Thyroid gland (tissue), 4 donors: ENCODE data around the gene SH3BP1. TPM values are rescaled to one million over a fixed set of nuclear protein-coding genes. Genes with fewer than 3 reads are reported as not detected.
A peak's percentile ranks its signal among the peaks of the same experiment; 100 is the strongest.

Experiments
- DNase-seq, 2 donors: peaks; one replicate each; pipeline ENCODE4 v3.0.0-alpha.2; 2019
- H3K27ac ChIP-seq, 3 donors: fragments of 200-600 bp; sonication (generic); 1 replicate in 2 of 3; 2 replicates in 1 of 3; pipeline ENCODE4 v1.5.1; 2016 to 2019; ENCODE audit warnings: mild to moderate bottlenecking in 1 of 3, moderate library complexity in 1 of 3
- H3K27me3 ChIP-seq: fragments of 200-600 bp; sonication (generic); one replicate; pipeline ENCODE4 v1.5.1; 2019
- H3K36me3 ChIP-seq, 2 donors: fragments of 200-600 bp; sonication (generic); one replicate each; pipeline ENCODE4 v1.5.1; 2016 to 2019
- H3K4me1 ChIP-seq, 2 donors: fragments of 200-600 bp; sonication (generic); one replicate each; pipeline ENCODE4 v1.5.1; 2017 to 2019
- H3K4me3 ChIP-seq, 3 donors: fragments of 200-600 bp; sonication (generic); replicated peaks in 1 of 3; 1 replicate in 2 of 3; 2 replicates in 1 of 3; pipeline ENCODE4 v1.5.1; 2016; ENCODE audit warnings: mild to moderate bottlenecking in 1 of 3
- H3K9me3 ChIP-seq: fragments of 200-600 bp; sonication (generic); one replicate; pipeline ENCODE4 v1.5.1; 2017
- POLR2A ChIP-seq, 2 donors: fragments of 450-650 bp; IDR thresholded peaks; one replicate each; pipeline ENCODE4 v1.6.1; 2017; ENCODE audit warnings: antibody characterized with exemption in 2 of 2, mild to moderate bottlenecking in 2 of 2, moderate library complexity in 1 of 2
- WGBS, 2 donors: methylation state at CpG; one replicate each; pipeline ENCODE4 v1.1.5; 2017; 5-methylcytosine and 5-hydroxymethylcytosine counted together
- intact Hi-C: fragments of 100-400 bp; cut with DNase I; formaldehyde crosslinking; loops from one replicate; pipeline ENCODE4 v1.15.1; 2023
- total RNA-seq, 4 donors: library from RNA; depleted of rRNA; stranded (reverse); fragments of >200 nt; gene quantifications; one replicate each; pipeline ENCODE4 v1.2.3, GENCODE V29; 2016
- TF ChIP-seq, protein P1 (sequence below), 6 experiments: fragments of 200-600 bp in 3 of 6; fragments of 450-650 bp in 3 of 6; sonication (generic) in 3 of 6; IDR thresholded peaks; one replicate each; pipeline ENCODE4 v1.5.1; 2016 to 2019; ENCODE audit warnings: antibody characterized with exemption in 6 of 6, mild to moderate bottlenecking in 2 of 6, inconsistent platforms in 1 of 6, moderate library complexity in 1 of 6

Gene SH3BP1
- total RNA-seq, 4 donors from 2014 or later, result 0.81 to 10.1 (median 3.3) TPM

GRCh38 chr22:37636949-37637273 is 2.6 kb upstream of the SH3BP1 start:
- Histone ChIP-seq H3K36me3 (peaks cover 0 to 3% of the 10 kb centered on the region in 2 donors), H3K27me3 (no peaks in the 10 kb centered on the region), H3K4me3 (no peak overlapping the region), H3K9me3 (no peaks in the 10 kb centered on the region), H3K4me1 (peaks cover 7 to 43% of the 10 kb centered on the region in 2 donors), H3K27ac (no peak overlapping the region)
- DNase-seq, result no peak
- intact Hi-C loops, result no loop called here
- 74 to 96% methylated on average over 3 of the region's 3 CpGs for WGBS, 2 donors
- TF ChIP-seq, protein P1, sequence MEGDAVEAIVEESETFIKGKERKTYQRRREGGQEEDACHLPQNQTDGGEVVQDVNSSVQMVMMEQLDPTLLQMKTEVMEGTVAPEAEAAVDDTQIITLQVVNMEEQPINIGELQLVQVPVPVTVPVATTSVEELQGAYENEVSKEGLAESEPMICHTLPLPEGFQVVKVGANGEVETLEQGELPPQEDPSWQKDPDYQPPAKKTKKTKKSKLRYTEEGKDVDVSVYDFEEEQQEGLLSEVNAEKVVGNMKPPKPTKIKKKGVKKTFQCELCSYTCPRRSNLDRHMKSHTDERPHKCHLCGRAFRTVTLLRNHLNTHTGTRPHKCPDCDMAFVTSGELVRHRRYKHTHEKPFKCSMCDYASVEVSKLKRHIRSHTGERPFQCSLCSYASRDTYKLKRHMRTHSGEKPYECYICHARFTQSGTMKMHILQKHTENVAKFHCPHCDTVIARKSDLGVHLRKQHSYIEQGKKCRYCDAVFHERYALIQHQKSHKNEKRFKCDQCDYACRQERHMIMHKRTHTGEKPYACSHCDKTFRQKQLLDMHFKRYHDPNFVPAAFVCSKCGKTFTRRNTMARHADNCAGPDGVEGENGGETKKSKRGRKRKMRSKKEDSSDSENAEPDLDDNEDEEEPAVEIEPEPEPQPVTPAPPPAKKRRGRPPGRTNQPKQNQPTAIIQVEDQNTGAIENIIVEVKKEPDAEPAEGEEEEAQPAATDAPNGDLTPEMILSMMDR (IDR thresholded peaks at IDR 0.05), result no peak
- TF ChIP-seq POLR2A (IDR thresholded peaks at IDR 0.05), result no peak

- peak overlapping the region in 1 of 3 donors; percentile 52 for H3K4me3 ChIP-seq
- 72 to 74% methylated on average over 7 to 11 of the region's 11 CpGs for WGBS, 2 donors
- no peak for DNase-seq
- intact Hi-C loops, result no loop called here
- no peaks in the 10 kb centered on the region for H3K27me3 ChIP-seq
- no peak overlapping the region for H3K27ac ChIP-seq
- H3K36me3 ChIP-seq, result no peaks in the 10 kb centered on the region
- H3K9me3 ChIP-seq, result no peaks in the 10 kb centered on the region
- peaks cover 7 to 36% of the 10 kb centered on the region in 2 donors for H3K4me1 ChIP-seq
- TF ChIP-seq, protein P1 (IDR thresholded peaks at IDR 0.05), result no peak
- no peak for TF ChIP-seq POLR2A (IDR thresholded peaks at IDR 0.05)
Observed at GRCh38 chr22:37638391-37639069, 939 bp upstream of the SH3BP1 start.

DNA sequence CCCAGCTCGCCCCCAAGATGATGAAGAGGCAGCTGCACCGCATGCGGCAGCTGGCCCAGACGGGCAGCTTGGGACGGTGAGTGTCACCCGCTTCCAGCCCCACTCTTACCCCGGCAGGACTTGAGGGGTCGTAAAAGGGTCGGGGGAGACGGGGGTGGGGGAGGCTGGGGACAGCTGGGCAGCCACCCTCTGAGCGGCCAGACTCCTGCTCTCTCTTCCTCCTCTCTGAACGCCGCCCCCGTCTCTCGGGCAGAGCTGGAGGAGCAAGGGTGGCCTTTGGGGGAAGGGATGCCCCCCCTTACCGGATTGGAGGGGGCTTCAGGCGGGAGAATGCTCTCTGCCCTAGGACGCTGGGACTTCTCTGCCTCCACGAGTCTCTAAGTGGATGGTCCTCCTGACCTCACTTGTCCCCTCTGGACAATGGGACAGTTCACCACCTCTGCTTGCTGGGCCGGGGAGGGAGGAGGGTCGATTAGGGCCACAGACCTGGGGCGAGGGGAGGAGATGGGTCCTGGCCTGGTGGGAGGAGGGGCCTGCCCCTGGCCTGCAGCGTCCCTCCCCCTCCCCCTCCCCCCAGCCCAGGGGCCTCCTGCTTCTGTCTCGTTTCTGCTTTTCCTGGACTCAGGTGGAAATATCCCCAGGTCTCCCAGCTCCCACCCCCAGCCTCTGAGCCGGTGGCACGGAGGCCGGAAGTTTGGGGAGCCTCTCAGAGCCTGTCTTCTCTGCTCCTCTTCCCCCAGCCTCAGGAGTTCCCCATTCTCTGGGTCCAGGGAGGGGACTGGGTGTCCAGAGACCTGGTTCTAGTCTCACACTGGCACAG is 512 bp downstream of the SH3BP1 start:
- Histone ChIP-seq H3K27ac (peak overlapping the region in 2 of 3 donors; percentile 7 to 34), H3K36me3 (no peaks in the 10 kb centered on the region), H3K9me3 (no peaks in the 10 kb centered on the region), H3K27me3 (no peaks in the 10 kb centered on the region), H3K4me3 (peak overlapping the region; percentile 33 to 52 (median 47)), H3K4me1 (peaks cover 7 to 23% of the 10 kb centered on the region in 2 donors)
- intact Hi-C loops, result loop anchor here (5.0 to 10.0 kb wide), 2 partner anchors 47 to 155 kb away; partner anchors contain the start of gene NOL12
- no peak for DNase-seq
- TF ChIP-seq, protein P1 (IDR thresholded peaks at IDR 0.05), result no peak
- TF ChIP-seq POLR2A (IDR thresholded peaks at IDR 0.05), result no peak
- 15 to 21% methylated on average over 7 to 13 of the region's 27 CpGs for WGBS, 2 donors

GRCh38 chr22:37640591-37641560 is 1.4 kb downstream of the SH3BP1 start:
- Histone ChIP-seq H3K36me3 (no peaks in the 10 kb centered on the region), H3K4me1 (peaks cover 7 to 23% of the 10 kb centered on the region in 2 donors), H3K27ac (no peak overlapping the region), H3K4me3 (no peak overlapping the region), H3K27me3 (no peaks in the 10 kb centered on the region), H3K9me3 (no peaks in the 10 kb centered on the region)
- TF ChIP-seq, protein P1 (IDR thresholded peaks at IDR 0.05), result no peak
- TF ChIP-seq POLR2A (IDR thresholded peaks at IDR 0.05), result no peak
- intact Hi-C loops, result loop anchor here (5.0 to 10.0 kb wide), 2 partner anchors 46 to 154 kb away; partner anchors contain the start of gene NOL12
- no peak for DNase-seq
- 85 to 87% methylated on average over 7 to 13 of the region's 24 CpGs for WGBS, 2 donors
